GM18526 (cell line): ENCODE measurements around the gene EIF4E.
A peak's percentile ranks its signal among the peaks of the same experiment; 100 is the strongest.

ENCODE experiments used
- POLR2A ChIP-seq: IDR thresholded peaks from 3 replicates; pipeline ENCODE4 v1.6.1; 2011; ENCODE audit not compliant: insufficient read length; ENCODE audit errors: extremely low read depth

Gene EIF4E

DNA sequence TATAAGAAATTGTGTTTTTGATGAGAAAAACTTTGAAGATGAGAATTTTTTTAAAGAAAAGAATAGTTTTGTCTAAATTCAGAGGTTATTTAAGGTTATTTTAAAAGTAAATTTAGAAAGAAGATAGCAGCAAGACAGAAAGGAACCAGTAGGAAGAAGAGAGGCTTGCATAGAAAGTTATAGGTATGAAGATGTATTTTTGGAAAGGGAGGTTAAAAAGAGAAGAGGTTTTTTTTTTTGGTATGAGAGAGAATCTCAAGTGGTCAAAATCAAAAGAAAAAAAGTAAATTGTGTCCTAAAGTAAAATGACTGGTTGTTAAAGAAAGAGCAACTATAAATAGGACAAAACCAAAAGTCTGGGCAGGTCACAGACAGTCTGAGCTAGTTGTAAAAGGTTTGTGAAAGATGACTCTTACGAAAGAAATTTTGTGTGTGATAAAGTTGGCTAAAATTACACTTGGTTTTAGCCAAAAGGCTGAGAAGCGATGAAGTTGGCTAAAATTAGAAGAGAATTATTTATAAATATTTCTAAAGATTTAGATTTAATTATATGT, 16.4 kb upstream of the EIF4E start:
- TF ChIP-seq POLR2A: no peak

DNA sequence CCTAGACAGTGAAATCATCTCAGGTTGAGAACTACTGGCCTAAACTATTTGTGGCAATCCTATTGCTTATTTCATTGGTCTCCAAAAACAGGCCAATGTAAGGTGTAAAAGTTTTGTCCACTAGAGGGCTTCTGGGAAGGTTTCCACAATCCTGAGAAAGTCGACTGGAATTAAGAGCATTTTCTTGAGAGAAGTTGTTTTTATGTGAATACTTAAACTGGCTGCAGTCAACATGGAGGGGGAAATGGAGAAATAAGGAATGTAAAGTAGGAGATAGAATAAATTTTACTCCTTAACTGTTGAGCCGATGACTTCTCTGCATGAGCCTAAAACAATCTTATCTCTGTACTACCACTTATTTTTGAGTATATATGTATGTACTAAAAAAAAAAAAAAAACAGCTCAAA, 11.0 kb upstream of the EIF4E start:
- TF ChIP-seq POLR2A: no peak

DNA sequence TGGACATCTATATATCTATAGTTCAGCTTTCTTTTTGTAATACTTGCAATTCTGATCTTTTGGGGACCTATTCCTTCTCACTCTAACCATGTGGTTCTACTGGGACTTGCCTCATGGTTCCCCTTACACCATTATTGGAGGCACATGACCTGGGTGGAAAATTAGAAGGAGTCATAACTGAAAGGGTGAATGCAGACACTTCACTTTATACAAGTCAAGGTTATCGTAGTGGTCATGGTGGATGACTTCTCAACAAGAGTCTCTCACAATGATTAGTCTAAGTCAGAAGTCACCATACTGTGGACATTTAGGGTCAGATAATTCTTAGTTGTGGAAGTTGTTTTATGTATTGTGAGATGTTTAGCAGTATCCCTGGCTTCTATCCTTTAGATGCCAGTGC, 10.5 kb upstream of the EIF4E start:
- TF ChIP-seq POLR2A: no peak

DNA sequence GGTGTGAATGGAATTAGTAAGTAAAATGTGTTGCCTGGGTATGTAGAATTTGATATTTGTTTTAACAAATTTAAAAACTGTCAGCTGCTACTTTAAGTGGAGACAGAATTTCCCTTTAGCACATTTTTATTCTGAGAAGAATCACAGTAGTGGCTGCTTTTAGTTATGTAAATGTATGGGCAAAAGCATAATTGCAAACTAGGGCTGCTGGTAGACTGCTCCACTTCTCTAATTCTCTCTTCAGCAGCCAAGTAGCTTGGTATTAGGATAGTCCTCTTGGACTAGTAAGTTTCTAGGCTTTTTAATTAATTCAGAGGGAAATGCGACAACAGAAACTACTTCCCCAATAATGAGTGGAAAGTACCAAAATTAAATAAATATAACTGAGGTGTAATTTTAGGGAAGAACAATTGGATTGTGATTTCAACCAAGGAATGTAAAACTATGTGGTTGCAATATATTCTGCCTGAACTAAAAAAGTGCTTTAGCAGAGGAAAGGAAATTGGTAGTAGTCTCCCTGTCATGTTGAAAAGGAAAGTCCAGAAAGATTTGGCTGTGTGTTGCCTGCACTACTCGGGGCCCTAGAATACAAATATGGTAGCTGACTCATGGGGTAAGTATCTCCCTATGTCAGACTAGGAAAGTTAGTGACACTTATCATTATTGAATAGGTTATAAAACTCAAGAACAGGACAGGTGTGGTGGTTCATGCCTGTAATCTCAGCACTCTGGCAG, 9.2 kb upstream of the EIF4E start:
- TF ChIP-seq POLR2A: no peak

DNA sequence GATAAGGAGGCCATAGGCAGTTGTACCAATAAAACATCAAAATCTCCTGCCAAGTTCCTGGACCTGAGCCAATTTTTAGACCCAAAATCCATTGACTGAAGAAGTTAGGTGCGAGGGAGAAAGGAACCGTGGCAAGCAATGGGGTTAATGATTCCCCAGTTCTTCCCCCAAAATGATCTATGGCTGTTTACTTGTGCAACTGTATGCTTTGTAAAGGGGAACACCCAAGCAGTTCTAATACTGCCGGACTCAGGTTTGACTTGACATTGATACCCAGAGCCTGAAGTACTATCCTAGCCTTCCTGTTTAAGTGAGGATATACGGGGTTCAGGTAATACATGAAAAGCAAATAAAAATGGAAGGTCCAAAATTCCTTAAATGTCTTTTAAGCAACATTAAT, 6.7 kb upstream of the EIF4E start:
- no peak for TF ChIP-seq POLR2A

DNA sequence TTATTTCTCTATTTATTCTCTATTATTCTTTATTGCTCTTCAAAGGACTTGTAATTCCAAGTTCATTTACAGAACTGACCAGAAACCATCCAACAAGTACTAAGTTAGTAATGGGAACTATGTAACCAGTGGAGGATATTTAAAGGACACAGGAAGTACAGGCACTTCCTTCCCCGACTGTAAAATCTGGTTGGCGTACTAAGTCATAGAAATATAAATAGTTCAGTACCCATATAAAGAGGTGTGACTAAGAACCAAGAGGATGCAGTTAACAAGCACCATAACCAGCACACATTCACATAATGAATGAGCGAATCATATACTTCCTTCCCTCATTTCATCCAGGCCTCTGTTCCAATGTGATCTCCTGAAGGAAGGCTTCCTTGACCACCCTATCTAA, 3.6 kb upstream of the EIF4E start:
- TF ChIP-seq POLR2A: no peak

DNA sequence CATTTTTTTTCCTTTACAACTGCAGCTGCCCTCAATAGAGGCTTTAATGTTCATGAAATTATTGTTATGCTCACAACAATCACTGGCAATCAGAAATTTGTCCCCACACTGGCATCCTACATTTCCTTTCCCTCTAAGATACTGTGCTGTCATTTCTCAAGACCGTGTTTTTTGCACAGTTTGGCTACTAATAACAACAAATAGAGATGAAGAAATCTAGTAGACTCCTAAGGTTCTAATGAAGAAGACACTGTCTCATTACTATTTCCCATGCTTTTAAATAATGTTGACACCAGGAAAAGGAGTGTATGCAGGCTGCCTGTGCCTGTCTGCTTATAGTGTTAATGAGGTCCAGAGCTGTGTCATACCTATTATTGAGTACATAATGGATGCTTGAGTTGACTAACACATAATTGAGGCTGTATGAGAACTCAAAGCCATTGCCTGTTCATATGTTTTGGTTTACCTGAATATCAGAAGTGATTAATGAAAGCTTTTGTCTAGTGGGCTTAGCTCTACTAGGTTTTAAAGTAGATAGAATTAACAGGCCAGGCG, 1.5 kb upstream of the EIF4E start:
- no peak for TF ChIP-seq POLR2A

DNA sequence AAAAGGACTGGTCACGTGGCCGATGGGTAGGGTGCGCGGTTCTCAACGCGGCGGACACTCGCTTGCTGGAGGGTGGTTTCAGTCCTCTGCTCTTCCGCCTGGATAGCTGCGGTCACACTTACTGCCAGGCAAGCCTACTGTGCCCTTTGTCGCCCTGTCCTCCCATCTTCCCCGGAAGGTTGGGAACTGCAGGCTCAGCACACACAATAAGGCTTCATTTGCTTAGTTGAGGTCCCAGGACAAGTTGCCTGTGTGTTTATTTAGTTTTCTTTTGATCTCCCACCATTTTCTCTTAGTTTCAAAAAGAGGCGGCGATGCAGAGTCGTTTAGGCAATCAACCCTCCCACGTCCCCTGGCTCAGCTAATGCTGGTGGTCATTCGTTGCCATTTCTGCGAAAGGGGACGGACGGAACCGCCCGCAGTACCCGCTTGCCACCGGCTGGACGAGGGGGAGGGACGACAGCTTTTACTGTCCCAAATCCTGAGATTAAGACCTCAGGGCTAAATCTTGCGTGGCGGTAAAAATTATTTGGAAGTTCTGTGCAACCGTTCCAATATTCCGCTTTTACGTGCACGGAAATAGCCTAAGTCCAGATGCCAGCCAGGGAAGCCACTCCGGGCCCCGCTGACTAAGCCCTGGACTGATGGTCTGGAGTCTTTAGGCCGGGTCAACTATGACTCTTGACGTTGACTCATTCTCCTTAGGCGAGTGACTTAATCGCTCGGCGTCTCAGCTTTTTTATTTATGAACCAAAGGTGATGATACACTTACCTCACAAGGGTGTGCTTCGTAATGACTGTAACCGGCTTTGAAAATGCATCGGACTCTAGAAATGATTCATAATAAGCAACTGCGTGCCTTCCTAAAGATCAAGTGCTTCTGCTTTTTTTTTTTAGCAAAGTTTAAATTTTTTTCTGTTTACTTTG, 671 bp upstream of the EIF4E start:
- peak; percentile 78 for TF ChIP-seq POLR2A

DNA sequence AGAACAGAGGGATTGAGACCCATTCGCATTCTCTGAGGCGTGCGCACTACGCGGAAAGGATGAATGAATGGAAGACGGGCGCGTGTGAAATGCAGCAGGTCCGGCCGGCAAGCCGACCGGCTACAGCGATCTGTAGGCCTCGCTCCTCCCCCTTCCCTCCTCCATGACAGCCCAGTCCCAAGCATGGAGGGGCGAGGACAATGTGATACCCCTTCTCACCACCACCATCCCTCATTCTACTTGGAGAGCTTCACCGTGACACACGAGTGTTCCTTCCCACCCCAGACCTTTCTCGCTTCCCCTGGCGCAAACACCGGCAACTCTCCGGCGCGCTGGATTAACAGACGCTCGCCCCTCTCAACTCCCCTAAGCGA, 815 bp downstream of the EIF4E start:
- peak; percentile 30 for TF ChIP-seq POLR2A

DNA sequence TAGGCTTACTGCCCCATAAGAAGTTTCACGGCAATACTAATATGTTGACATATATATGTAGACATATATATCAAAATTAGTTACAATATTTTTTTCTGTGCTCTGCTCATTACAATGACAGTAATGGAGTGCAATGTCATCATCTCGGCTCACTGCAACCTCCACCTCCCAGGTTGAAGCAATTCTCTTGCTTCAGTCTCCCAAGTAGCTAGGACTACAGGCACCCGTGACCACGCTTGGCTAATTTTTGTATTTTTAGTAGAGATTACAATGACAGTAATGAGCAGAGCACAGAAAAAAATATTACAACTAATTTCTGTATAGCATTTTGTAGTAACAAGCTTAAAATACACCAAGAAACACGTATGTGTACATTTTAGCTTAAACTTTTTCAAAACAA, 7.6 kb downstream of the EIF4E start:
- TF ChIP-seq POLR2A: no peak

DNA sequence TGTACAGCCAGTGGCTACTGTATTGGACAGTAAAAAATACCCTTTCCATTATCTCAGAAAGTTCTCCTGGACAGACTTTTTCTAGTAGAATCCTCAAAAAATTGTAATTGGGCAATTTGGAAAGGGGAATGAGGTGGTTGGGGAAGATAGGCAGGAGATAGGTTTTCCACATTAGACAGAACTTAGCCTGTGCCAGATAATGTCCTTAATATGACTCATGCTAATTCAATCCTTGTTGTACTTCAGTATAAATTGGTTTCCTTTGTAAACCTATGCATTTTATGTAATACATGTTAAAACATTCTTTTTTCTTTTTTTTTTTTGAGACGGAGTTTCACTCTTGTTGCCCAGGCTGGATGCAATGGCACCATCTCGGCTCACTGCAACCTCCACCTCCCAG, 8.9 kb downstream of the EIF4E start:
- TF ChIP-seq POLR2A: no peak

DNA sequence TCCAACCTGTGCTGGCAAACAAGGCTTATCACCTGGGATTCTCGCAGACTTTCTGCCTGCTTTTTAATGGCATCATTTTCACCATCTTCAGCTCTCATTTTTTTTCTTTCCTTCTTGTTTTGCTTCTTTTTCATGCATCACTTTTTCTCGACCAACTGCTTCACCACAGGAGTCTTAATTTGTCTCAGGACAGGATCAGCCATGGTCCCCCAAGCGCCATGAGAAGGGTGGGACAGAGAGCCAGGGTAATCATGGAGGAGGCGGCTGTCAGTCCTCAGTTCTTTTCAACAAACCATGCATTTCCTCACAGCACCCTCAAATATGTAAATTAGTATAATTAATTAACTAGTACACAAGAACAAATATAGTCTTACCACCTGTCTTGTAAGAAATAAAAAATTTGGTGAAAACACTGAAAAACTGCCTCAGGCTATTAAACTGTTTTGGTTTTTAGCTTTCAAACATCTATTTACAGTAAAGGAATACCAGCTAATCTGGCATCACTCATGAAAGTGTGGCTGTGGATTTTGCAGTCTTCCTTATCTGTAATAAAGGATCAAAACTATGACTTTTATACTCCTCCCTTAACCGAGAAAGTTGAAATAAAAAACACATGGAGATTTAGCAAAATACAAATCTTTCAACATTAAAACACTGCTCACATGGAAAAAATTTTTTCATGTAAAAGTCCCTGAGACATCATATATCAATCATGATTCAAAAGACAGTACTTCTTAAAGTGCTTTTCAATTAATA, 19.1 kb downstream of the EIF4E start:
- TF ChIP-seq POLR2A: no peak

DNA sequence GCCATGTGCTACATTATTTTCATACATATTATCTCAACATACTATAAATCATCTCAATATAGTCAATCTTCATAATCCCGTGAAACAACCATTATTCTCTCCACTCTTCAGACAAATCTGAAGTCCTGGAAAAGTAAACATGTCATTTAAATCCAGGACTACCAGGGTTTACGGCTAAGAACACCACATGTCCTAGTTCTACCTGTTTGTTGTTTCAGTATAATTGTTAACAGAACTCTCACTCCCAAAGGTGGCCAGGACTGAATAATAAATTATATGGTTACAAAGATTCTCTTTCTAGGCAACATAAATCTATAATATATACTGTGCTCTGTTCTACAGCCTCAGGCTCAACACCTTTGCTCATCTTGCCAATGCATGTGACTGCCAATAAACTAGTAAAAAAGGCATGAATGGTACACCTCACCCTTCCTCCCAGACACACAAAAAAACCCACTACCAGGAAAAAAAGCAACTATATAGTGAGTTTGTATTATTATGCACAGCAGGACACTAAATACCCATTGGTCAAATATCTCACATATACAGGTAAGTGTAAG, 20.1 kb downstream of the EIF4E start:
- TF ChIP-seq POLR2A: no peak

DNA sequence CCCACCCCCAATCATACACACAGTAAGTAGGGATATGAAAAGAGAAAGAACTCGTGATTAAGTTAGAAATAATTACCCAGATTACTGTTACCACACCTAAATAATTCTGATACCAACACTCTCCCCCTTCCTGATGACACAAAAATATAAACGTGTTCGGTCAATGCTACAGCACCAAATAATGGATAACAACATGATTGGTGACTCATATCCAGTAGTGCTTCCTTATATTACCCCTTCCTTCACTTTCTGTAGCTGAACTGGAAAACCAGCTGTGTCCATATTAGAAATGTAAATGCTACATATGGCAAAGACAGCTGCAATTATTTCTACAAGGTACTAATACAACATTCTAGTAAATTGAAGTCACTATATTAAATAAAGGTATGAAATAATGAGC, 20.8 kb downstream of the EIF4E start:
- no peak for TF ChIP-seq POLR2A

DNA sequence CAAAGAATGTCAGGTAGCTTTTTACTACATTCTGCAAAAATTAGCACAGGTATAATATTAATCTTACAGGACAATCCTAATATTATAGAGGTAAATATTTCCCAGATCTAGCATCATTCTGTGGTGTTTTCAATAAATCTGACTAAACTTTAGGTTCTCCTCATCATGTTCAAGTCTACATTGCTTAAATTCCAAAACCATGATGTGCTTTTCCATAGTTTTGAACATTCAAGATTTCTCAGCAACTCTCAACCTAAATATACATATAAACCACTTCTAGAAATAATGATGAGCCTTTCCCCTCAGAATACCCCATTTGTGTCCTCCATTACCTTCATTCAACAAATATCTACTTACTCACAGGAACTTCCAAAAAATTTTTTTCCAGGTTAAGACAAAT, 23.1 kb downstream of the EIF4E start:
- no peak for TF ChIP-seq POLR2A

DNA sequence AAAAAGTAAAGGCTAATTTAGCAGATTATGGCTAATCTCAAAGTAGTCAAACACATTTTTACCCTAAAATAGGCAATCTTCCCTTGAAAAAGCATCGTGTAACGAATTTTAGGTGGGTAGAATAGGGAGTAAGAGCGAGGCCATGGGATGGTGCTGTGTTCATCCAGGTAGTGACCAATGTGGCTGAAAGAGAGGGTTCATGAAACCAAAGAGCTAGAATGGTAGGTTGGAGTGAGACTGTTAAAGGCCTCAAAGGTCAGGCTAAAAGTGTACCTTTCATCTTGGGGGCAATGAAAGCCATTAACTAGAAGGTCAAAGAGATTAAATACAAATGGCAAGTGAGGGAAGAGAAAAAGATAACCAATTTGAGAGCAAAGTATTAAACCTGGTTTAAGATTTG, 23.6 kb downstream of the EIF4E start:
- TF ChIP-seq POLR2A: no peak
